SK-N-MC (cell line): Measurements from ENCODE around the gene PCDHB1.

Experiments used
- EZH2 ChIP-seq: fragments of 200-600 bp; sonication (generic); IDR thresholded peaks from one replicate; pipeline ENCODE4 v1.6.1; 2017; ENCODE audit warnings: antibody characterized with exemption
- POLR2AphosphoS5 ChIP-seq: IDR thresholded peaks from 2 replicates; pipeline ENCODE4 v1.6.1; 2012; ENCODE audit warnings: mild to moderate bottlenecking, low read depth, low read length, borderline replicate concordance

DNA sequence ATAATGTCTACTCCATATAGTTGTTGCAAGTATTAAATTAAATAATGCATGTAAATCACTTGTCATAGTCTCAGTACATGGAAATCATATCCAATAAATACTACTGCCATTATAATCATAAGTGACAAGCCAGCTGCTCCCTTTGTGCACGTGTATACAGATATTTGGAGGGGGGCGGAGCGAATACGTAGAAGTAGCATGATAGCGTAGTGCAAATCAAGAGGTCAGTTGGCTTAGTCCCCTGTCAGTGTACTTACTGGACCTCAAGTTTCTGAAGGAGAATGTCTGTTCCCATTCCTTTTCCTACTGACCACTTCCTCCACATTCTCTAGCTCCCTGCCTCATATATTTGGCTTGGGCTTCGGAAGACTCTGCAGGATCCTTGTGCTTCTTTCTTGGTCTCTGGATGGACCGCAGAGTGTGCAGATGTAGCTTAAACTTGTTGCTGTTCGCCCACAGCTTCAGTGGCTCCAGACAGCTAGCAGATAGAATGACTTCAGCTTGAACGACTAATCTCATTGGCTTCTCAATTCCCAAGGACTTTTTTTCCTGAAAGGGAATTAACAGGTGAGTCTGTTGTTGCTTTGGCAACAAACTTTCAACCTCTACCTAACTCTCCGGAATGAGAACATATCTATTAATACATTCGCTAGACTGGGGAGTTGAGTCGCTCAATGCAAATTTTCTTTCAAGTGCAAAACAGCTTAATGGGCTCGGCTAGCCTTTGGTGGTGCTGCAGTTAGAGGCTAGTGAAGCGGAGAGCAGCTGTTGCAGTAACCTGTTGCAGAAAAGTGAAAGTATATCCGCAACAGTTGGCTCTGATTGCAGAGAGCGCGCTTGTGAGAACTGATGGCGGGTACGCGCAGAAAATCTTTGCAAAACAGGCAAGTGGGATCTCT is at the start of gene PCDHB1:
- TF ChIP-seq POLR2AphosphoS5: no peak
- TF ChIP-seq EZH2: no peak
